HG02852 (cell line): Measurements from ENCODE around the gene KRT37.

ENCODE experiments used
- ATAC-seq: cut with Tn5 transposase; IDR thresholded peaks from one replicate; pipeline ENCODE4 v1.9.1; 2021; ENCODE audit warnings: mild to moderate bottlenecking, moderate library complexity; ENCODE audit not compliant: unreplicated experiment

KRT37 gene

DNA sequence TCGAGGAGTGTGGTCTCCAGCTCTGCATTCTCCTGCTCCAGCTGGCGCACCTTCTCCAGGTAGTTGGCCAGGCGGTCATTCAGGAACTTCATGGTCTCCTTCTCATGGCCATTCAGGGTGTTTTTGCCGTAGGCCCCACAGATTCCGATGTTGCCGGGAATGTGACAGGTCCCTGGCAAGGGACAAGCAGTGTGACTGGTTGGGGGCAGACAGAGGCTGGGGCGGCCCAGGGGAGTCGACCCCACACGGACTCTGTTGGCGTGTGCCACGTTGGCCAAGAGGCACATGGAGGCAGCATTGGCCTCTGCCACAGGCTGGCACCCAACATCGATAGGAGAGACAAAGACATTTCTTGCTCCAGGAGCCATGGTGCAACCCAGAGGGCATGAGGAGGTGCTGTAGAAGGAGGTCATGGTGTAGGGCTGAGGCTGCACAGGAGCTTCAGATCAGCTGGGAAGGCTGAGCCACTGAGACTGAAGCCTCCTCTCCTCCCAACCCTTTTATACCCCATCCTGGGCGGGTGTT is at the start of gene KRT37:
Gene KRT37, minus strand, starts transcription at position 475 of the 525 bp plus-strand sequence. Its CDS starts 62 bp downstream, at position 413.
- no peak for ATAC-seq

GRCh38 chr17:41468346-41468745 is 44.0 kb upstream of the KRT37 start:
- no peak for ATAC-seq

DNA sequence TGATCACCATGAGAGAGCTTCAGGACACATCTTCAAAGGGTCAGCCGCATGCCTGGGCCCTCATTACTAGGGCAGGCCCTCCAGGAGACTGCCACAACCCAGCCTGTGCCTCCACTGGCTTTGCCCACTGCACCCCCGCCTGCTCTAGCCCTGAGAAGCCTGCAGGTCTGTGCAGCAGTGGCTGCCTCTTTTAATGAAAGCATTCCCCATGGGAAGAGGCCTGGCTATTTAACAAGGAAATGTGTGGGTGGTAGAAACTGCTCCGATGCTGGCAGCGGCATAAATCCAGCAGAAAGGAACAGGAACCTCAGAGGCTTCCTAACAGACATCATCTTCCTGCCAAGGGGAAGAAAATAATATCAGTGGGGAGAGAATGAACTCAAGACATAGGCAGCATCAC is 43.2 kb upstream of the KRT37 start:
- no peak for ATAC-seq

DNA sequence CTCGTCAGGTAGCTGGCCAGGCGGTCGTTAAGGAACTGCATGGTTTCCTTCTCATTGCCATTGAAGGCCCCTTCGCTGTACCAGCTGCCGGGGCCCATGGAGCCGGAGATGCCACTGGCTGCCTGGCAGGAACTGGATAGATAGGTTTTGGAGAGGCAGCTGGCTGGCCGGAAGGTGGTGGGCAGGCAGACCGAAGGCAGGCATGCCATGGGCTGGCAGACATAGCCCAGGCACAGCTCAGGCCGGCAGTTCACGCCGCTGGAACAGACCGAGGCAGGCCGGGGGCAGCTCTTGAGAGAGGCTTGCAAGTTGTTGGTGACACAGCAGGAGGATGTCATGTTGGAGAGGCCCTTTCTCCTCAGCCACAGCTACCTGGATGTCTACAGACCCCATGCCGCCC is 42.6 kb upstream of the KRT37 start, which contains the start of gene KRT32:
Gene KRT32, minus strand, starts transcription at position 399 of the 400 bp plus-strand sequence. Its CDS starts 61 bp downstream, at position 338.
- ATAC-seq = no peak

GRCh38 chr17:41464682-41465081 is 40.3 kb upstream of the KRT37 start:
- no peak for ATAC-seq

- no peak for ATAC-seq
Observed at GRCh38 chr17:41464173-41464572, 39.8 kb upstream of the KRT37 start.

- ATAC-seq = no peak
Observed at GRCh38 chr17:41463746-41464145, 39.4 kb upstream of the KRT37 start.

DNA sequence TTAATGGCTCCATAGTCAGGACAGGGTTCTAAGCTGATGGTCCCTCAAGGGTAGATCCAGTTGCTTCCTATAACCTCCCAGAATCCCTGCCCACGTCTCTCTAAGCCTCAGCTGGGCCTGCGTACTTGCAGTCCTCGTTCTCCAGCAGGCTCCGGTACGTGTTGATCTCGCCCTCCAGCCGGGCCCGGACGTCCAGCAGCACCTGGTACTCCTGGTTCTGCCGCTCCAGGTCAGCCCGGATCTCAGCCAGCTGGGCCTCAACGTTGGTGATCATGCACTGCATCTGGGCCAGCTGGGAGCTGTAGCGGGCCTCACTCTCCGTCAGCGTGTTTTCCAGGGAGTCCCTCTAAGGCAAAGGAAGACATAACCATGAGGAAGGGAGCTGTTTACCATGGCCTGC is 38.3 kb upstream of the KRT37 start:
- ATAC-seq = no peak

GRCh38 chr17:41457676-41458075 is 33.3 kb upstream of the KRT37 start:
- no peak for ATAC-seq

GRCh38 chr17:41456204-41456603 is 31.8 kb upstream of the KRT37 start:
- ATAC-seq = no peak

GRCh38 chr17:41455236-41455635 is 30.9 kb upstream of the KRT37 start:
- no peak for ATAC-seq

GRCh38 chr17:41453066-41453465 is 28.7 kb upstream of the KRT37 start:
- ATAC-seq = no peak

- ATAC-seq = no peak
Observed at GRCh38 chr17:41452281-41452680, 27.9 kb upstream of the KRT37 start.

- ATAC-seq = no peak
Observed at GRCh38 chr17:41451154-41451728, 26.9 kb upstream of the KRT37 start.

DNA sequence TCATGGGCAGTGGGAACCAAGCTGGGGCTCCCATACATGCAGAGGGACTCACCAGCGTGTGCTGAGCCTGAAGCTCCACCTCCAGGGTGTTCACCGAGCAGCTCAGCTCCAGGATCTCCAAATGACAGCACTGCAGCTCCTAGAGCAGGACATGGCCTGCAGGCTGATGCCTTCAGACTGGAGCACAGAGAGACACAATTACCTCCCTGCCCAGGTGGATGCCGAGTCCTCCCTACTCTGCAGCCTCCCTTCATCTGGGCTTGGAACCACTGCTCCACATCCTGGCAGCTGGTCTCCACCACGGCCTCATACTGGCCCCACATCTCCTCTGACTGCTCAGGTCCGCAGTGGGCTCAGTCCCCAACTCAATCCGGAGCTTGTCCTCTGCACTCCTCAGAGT is 24.6 kb upstream of the KRT37 start:
- no peak for ATAC-seq

GRCh38 chr17:41448506-41448905 is 24.1 kb upstream of the KRT37 start:
- ATAC-seq = no peak

- no peak for ATAC-seq
Observed at GRCh38 chr17:41446806-41447205, 22.4 kb upstream of the KRT37 start.

- ATAC-seq = no peak
Observed at GRCh38 chr17:41444640-41445039, 20.3 kb upstream of the KRT37 start.

GRCh38 chr17:41444186-41444585 is 19.8 kb upstream of the KRT37 start:
- ATAC-seq = no peak

DNA sequence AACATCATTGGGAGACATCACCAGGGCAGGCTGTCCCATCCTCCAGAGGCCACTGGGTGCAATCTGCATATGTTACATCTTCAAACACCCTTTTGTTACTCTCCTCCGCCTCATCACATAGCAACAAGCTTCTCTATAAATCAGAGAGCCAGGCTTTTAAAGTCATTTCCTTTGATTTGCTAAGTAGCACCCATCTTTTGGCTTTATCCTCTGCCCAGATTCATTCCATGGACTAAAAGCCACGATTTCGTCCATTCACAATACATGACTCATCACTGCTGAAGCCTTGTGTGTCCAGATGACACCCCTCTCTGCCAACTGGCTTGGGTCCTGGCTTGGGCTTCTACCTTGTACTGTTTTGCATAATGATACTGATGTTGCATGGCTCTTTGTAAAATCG is 18.4 kb upstream of the KRT37 start:
- no peak for ATAC-seq

- ATAC-seq = no peak
Observed at GRCh38 chr17:41440531-41441033, 16.2 kb upstream of the KRT37 start, which contains the start of gene KRT38. TSS of gene KRT38 (minus strand) at chr17:41440983. CDS start at chr17:41440921, 62 bp downstream.

GRCh38 chr17:41439375-41439774 is 15.0 kb upstream of the KRT37 start:
- ATAC-seq = no peak

DNA sequence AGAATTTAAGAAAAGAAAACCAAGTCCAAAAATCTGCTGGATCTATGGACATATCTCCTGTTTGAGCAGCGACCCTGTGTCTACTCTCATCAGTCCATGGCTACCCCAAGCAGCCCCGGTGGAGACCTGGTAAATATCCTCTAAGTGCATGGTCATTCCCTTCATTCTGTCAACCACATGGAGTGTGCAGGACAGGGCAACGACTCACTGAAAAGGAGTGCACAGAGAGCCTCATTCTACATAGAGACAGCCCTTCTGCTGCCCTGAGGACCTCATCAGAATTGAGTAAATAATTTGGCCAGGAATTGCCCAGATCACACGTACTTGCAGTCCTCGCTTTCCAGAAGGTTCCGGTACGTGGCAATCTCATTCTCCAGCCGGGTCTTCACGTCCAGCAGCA is 13.4 kb upstream of the KRT37 start:
- ATAC-seq = no peak
